Hepatocyte (in vitro differentiated cells): ENCODE results near the gene ENPP1.
"Not testable (repeated sequence)": the region's sequence is repeated elsewhere in the genome, so short reads cannot be mapped to it uniquely, and the experiment has no call there.

Source experiments
- EZH2 ChIP-seq: fragments of 200-600 bp; sonication (generic); IDR thresholded peaks from 2 replicates; pipeline ENCODE4 v1.6.1; 2016; ENCODE audit warnings: antibody characterized with exemption, mild to moderate bottlenecking, borderline replicate concordance
- TF ChIP-seq, protein P1 (sequence below): fragments of 200-600 bp; sonication (generic); IDR thresholded peaks from 2 replicates; pipeline ENCODE4 v1.5.1; 2016; ENCODE audit warnings: antibody characterized with exemption, mild to moderate bottlenecking; ENCODE audit not compliant: poor library complexity

GRCh38 chr6:131901326-131901873, 93.6 kb downstream of the ENPP1 start:
- TF ChIP-seq, protein P1, sequence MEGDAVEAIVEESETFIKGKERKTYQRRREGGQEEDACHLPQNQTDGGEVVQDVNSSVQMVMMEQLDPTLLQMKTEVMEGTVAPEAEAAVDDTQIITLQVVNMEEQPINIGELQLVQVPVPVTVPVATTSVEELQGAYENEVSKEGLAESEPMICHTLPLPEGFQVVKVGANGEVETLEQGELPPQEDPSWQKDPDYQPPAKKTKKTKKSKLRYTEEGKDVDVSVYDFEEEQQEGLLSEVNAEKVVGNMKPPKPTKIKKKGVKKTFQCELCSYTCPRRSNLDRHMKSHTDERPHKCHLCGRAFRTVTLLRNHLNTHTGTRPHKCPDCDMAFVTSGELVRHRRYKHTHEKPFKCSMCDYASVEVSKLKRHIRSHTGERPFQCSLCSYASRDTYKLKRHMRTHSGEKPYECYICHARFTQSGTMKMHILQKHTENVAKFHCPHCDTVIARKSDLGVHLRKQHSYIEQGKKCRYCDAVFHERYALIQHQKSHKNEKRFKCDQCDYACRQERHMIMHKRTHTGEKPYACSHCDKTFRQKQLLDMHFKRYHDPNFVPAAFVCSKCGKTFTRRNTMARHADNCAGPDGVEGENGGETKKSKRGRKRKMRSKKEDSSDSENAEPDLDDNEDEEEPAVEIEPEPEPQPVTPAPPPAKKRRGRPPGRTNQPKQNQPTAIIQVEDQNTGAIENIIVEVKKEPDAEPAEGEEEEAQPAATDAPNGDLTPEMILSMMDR, result not testable (repeated sequence)
- TF ChIP-seq EZH2, result not testable (repeated sequence)
